Heart left ventricle (tissue), 16 donors: ENCODE measurements around the gene NPHS1. TPM values are rescaled to one million over a fixed set of nuclear protein-coding genes. Genes with fewer than 3 reads are reported as not detected.

Experiments used
- ATAC-seq, 4 donors: fragments of 200-7000 bp; cut with Tn5 transposase; one replicate each; pipeline ENCODE4 v1.9.1; 2020 to 2022; ENCODE audit warnings: moderate library complexity in 4 of 4, mild to moderate bottlenecking in 3 of 4, moderate number of reproducible peaks in 1 of 4
- DNase-seq, 5 donors: peaks; one replicate each; pipeline ENCODE4 v3.0.0-alpha.2; 2020
- H3K27ac ChIP-seq, 12 donors: fragments of 200-600 bp; sonication (generic) in 4 of 12; one replicate each; pipeline versions ENCODE4 v1.5.0 to v1.8.0; 2016 to 2022; ENCODE audit warnings: mild to moderate bottlenecking in 2 of 12
- H3K27me3 ChIP-seq, 9 donors: fragments of 200-600 bp; sonication (generic) in 2 of 9; one replicate each; pipeline versions ENCODE4 v1.5.1 to v1.8.0; 2016 to 2022; ENCODE audit warnings: mild to moderate bottlenecking in 3 of 9
- H3K36me3 ChIP-seq, 9 donors: fragments of 200-600 bp; sonication (generic) in 2 of 9; one replicate each; pipeline versions ENCODE4 v1.5.0 to v1.8.0; 2018 to 2022; ENCODE audit warnings: mild to moderate bottlenecking in 2 of 9
- H3K4me1 ChIP-seq, 12 donors: fragments of 200-600 bp; sonication (generic) in 4 of 12; one replicate each; pipeline versions ENCODE4 v1.5.0 to v1.8.0; 2016 to 2022; ENCODE audit warnings: mild to moderate bottlenecking in 3 of 12
- H3K4me3 ChIP-seq, 12 donors: fragments of 200-600 bp; sonication (generic) in 4 of 12; one replicate each; pipeline versions ENCODE4 v1.5.0 to v1.8.0; 2017 to 2022; ENCODE audit warnings: mild to moderate bottlenecking in 9 of 12, moderate library complexity in 4 of 12
- H3K9me3 ChIP-seq, 12 donors: fragments of 200-600 bp; sonication (generic) in 4 of 12; one replicate each; pipeline versions ENCODE4 v1.5.0 to v1.8.0; 2016 to 2022; ENCODE audit warnings: mild to moderate bottlenecking in 1 of 12
- POLR2A ChIP-seq, 2 donors: fragments of 450-650 bp; IDR thresholded peaks; one replicate each; pipeline ENCODE4 v1.6.1; 2017; ENCODE audit warnings: antibody characterized with exemption in 2 of 2, mild to moderate bottlenecking in 2 of 2, moderate library complexity in 2 of 2
- WGBS, 4 donors: extraction: QIAGEN DNeasy Blood & Tissue Kit in 2 of 4; methylation state at CpG; one replicate each; pipeline versions ENCODE4 v1.1.5 to v1.1.7; 2013 to 2018; 5-methylcytosine and 5-hydroxymethylcytosine counted together
- intact Hi-C, 10 donors: fragments of 100-400 bp; cut with DNase I; formaldehyde crosslinking; loops; one replicate each; pipeline versions ENCODE4 v1.11.1 to v1.14.2; 2022
- polyA plus RNA-seq, 2 donors: library from polyadenylated mRNA; stranded (reverse); fragments of 200-250 nt; gene quantifications; one replicate each; pipeline ENCODE4 v1.2.3, GENCODE V29; 2013
- total RNA-seq, 9 donors: library from RNA; depleted of rRNA in 2 of 9; stranded (reverse); fragments of >200 nt in 2 of 9; fragmentation: NEBNext Ultra II Directional in 3 of 9; extraction: Animal tissue kit (Norgen Biotek cat#: 25700) in 3 of 9; gene quantifications; one replicate each; pipeline versions ENCODE4 v1.1.0 to v1.2.4, GENCODE V29; 2016 to 2023
- TF ChIP-seq, protein P1 (sequence below), 12 donors: fragments of 200-600 bp; sonication (generic) in 4 of 12; IDR thresholded peaks; one replicate each; pipeline versions ENCODE4 v1.5.0 to v1.8.0; 2018 to 2022; ENCODE audit warnings: antibody characterized with exemption in 12 of 12, mild to moderate bottlenecking in 5 of 12
- donor health status: ischemic (EF 13 %, LVEDD 7.1; RV severe dilation, severe dysfunction).
- donor health status: healthy with polysubstance abuse.
- donor health status: DM: no; HTN: yes; CAD: no.
- donor health status: DM: no; HTN: no; CAD: no.
- donor health status: ischemic (EF 25% LVEDD 6.9; RV normal size, moderate dysfunction).
- donor health status: ischemic (EF 25% LVEDD 5.7; RV mildly dilated, moderate dysfunction).
- donor health status: healthy.
- donor health status: DM: yes; HTN: yes; CAD: no.
- donor health status: ischemic (EF 35%, LVEDD 5.7; RV mildly dilated, moderate dysfunction).
- donor health status: nonischemic (EF 11% LVEDD 7.7; RV severe dilation, severe dysfunction).
- donor health status: DM: yes; HTN: yes; CAD: no.
- donor health status: PGD.
- donor health status: ischemic (EF 29% LVEDD 5.4; RV normal size, mild dysfunction).
- donor health status: nonischemic (EF 23%, LVEDD 6.1; RV moderate dilation, normal function).

NPHS1 gene
- total and polyA plus RNA-seq, 11 donors, result 1.0 TPM; not detected in 10

DNA sequence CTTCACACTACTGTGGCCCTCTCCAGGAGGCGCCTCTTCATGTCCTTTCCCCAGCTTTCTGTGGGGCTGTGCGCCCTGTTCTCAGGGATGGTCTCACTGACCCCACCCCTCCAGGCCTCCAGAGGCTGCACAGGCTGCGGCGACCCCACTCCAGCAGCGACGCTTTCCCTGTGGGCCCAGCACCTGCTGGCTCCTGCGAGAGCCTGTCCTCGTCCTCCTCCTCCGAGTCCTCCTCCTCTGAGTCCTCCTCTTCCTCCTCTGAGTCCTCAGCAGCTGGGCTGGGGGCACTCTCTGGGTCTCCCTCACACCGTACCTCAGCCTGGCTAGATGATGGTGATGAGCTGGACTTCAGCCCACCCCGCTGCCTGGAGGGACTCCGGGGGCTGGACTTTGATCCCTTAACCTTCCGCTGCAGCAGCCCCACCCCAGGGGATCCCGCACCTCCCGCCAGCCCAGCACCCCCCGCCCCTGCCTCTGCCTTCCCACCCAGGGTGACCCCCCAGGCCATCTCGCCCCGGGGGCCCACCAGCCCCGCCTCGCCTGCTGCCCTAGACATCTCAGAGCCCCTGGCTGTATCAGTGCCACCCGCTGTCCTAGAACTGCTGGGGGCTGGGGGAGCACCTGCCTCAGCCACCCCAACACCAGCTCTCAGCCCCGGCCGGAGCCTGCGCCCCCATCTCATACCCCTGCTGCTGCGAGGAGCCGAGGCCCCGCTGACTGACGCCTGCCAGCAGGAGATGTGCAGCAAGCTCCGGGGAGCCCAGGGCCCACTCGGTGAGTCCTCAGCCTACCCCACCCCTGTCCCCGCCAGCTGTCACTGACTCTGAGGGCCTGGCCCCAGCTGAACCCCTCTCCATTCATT, 65.8 kb downstream of the NPHS1 start:
- TF ChIP-seq POLR2A (IDR thresholded peaks at IDR 0.05), result no peak
- TF ChIP-seq, protein P1, sequence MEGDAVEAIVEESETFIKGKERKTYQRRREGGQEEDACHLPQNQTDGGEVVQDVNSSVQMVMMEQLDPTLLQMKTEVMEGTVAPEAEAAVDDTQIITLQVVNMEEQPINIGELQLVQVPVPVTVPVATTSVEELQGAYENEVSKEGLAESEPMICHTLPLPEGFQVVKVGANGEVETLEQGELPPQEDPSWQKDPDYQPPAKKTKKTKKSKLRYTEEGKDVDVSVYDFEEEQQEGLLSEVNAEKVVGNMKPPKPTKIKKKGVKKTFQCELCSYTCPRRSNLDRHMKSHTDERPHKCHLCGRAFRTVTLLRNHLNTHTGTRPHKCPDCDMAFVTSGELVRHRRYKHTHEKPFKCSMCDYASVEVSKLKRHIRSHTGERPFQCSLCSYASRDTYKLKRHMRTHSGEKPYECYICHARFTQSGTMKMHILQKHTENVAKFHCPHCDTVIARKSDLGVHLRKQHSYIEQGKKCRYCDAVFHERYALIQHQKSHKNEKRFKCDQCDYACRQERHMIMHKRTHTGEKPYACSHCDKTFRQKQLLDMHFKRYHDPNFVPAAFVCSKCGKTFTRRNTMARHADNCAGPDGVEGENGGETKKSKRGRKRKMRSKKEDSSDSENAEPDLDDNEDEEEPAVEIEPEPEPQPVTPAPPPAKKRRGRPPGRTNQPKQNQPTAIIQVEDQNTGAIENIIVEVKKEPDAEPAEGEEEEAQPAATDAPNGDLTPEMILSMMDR (IDR thresholded peaks at IDR 0.05), result no peak
- H3K4me3 ChIP-seq, result no peak overlapping the region
- H3K36me3 ChIP-seq, result peaks cover 0 to 21% (median 3%) of the 10 kb centered on the region in 9 donors
- H3K4me1 ChIP-seq, result no peaks in the 10 kb centered on the region
- H3K27ac ChIP-seq, result no peak overlapping the region
- no peak for ATAC-seq
- H3K27me3 ChIP-seq, result no peaks in the 10 kb centered on the region
- 88 to 93% (median 93%) methylated on average over 26 to 31 of the region's 31 CpGs for WGBS, 4 donors
- intact Hi-C loops, result loop anchor here in 1 of 10 donors (10.0 kb wide), 1 partner anchor 88 kb away; no protein-coding TSS in a partner anchor
- H3K9me3 ChIP-seq, result no peaks in the 10 kb centered on the region
- DNase-seq, result no peak

DNA sequence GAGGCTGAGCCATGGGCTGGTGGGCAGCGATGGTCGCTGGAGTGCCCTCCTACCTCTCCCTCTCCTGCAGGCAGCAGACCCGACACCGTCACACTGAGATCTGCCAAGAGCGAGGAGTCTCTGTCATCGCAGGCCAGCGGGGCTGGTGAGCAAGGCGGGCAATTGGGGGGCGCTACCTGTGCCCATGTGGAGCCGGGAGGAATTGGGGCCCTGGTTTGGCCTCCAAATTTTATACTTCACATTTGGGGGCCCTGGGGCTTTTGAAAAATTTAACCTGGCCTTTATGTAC, 67.0 kb downstream of the NPHS1 start:
- H3K36me3 ChIP-seq, result peaks cover 0 to 34% (median 12%) of the 10 kb centered on the region in 9 donors
- no peak for ATAC-seq
- WGBS, 4 donors, result 87 to 100% (median 90%) methylated on average over 2 to 10 of the region's 10 CpGs

DNA sequence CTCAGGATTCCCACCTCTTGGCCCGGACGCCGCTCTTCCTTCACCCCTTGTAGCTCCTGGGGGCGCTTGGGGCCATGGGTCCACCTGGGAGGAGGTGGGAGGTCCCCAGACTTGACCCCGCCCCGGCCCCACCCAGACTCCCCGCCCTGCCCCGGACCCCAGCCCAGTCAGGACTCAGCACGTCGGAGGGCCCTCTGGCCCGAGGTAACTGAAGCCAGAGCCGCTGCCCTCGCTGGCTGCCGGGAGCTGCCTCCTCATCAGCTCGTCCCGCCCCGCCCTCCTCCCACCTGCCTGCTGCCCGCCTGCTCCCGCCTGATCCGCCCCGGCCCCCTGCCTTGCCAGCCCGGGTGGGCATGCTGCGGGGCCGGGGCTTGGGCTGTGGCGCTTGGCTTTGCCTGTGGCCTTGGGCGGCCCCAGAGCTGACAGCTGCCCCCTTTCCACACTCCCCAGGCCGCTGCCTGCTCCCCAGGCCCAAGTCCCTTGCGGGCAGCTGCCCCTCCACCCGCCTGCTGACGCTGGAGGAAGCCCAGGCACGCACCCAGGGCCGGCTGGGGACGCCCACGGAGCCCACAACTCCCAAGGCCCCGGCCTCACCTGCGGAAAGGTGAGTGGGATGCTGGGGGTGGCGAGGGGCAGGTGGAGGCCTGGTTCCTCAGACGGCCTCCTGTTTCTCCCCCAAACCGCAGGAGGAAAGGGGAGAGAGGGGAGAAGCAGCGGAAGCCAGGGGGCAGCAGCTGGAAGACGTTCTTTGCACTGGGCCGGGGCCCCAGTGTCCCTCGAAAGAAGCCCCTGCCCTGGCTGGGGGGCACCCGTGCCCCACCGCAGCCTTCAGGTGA, 67.6 kb downstream of the NPHS1 start:
- DNase-seq, result no peak
- Histone ChIP-seq H3K4me3 (no peak overlapping the region), H3K27ac (no peak overlapping the region), H3K36me3 (peaks cover 0 to 39% (median 12%) of the 10 kb centered on the region in 9 donors), H3K4me1 (no peaks in the 10 kb centered on the region), H3K27me3 (no peaks in the 10 kb centered on the region), H3K9me3 (no peaks in the 10 kb centered on the region)
- intact Hi-C loops, result loop anchor here in 1 of 10 donors (10.0 kb wide), 1 partner anchor 90 kb away; no protein-coding TSS in a partner anchor
- WGBS, 4 donors, result 84 to 89% (median 86%) methylated on average over 22 to 45 of the region's 45 CpGs
- TF ChIP-seq POLR2A (IDR thresholded peaks at IDR 0.05), result no peak
- TF ChIP-seq, protein P1 (IDR thresholded peaks at IDR 0.05), result no peak
- ATAC-seq, result no peak

More for the DNA sequence above, 67.0 kb downstream of the NPHS1 start:
- DNase-seq, result no peak
- H3K4me3 ChIP-seq, result no peak overlapping the region
- no peaks in the 10 kb centered on the region for H3K4me1 ChIP-seq
- intact Hi-C loops, result loop anchor here in 1 of 10 donors (10.0 kb wide), 1 partner anchor 90 kb away; no protein-coding TSS in a partner anchor
- TF ChIP-seq POLR2A (IDR thresholded peaks at IDR 0.05), result no peak
- TF ChIP-seq, protein P1 (IDR thresholded peaks at IDR 0.05), result no peak
- H3K9me3 ChIP-seq, result no peaks in the 10 kb centered on the region
- no peak overlapping the region for H3K27ac ChIP-seq
- H3K27me3 ChIP-seq, result no peaks in the 10 kb centered on the region
